ENCODE data around the gene LYPD5.

DNA sequence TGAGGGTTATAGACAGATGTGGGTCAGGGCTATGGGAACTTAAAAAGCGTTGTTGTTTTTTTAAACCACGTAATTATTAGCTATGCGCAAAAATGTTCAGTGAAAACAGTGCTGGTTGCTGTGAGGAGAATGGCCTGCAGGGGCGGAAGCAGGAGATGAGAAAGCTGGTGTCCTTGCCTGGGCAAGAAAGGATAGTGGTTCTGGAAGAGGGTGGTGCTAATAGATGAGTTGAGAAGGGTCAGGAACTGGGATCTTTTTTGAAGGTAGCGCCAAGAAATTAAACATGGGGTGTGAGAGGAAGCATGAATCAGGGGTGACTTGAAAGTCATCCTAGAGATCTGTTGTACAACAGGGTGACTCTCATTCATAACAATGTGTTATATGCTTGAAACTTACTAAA, 42.7 kb downstream of the LYPD5 start:
- TF ChIP-seq CTCF (IDR thresholded peaks at IDR 0.05) (no peak), POLR2A (IDR thresholded peaks at IDR 0.05) (no peak), POLR2AphosphoS5 (IDR thresholded peaks at IDR 0.05) (no peak), EP300 (IDR thresholded peaks at IDR 0.05; ENCODE audit: low read depth) (no peak)

All from transverse colon (tissue), 4 donors.